Psoas muscle (tissue), 8 donors: ENCODE results near the gene SFXN3. TPM values are rescaled to one million over a fixed set of nuclear protein-coding genes. Genes with fewer than 3 reads are reported as not detected.

ENCODE experiments used
- ATAC-seq, 4 donors: fragments of 200-7000 bp; cut with Tn5 transposase; one replicate each; pipeline ENCODE4 v1.9.1; 2020; ENCODE audit warnings: moderate library complexity in 3 of 4, mild to moderate bottlenecking in 2 of 4
- DNase-seq, 2 donors: peaks; one replicate each; pipeline ENCODE4 v3.0.0-alpha.2; 2020
- H3K27ac ChIP-seq: fragments of 200-600 bp; one replicate; pipeline ENCODE4 v1.8.0; 2022
- H3K27me3 ChIP-seq, 3 donors: fragments of 200-600 bp in 1 of 3; one replicate each; pipeline versions ENCODE4 v1.6.1 to v1.8.0; 2013 to 2022; ENCODE audit warnings: low read length in 2 of 3, mild to moderate bottlenecking in 2 of 3, moderate library complexity in 1 of 3; ENCODE audit not compliant: insufficient read depth in 3 of 3
- H3K36me3 ChIP-seq, 2 donors: fragments of 200-600 bp in 1 of 2; one replicate each; pipeline versions ENCODE4 v1.6.1 to v1.8.0; 2013 to 2022; ENCODE audit warnings: low read depth in 1 of 2, mild to moderate bottlenecking in 1 of 2, moderate library complexity in 1 of 2; ENCODE audit not compliant: insufficient read depth in 1 of 2
- H3K4me1 ChIP-seq: fragments of 200-600 bp; one replicate; pipeline ENCODE4 v1.8.0; 2022
- H3K4me3 ChIP-seq: fragments of 200-600 bp; one replicate; pipeline ENCODE4 v1.8.0; 2022; ENCODE audit warnings: mild to moderate bottlenecking
- H3K9me3 ChIP-seq: fragments of 200-600 bp; one replicate; pipeline ENCODE4 v1.8.0; 2022
- CTCF ChIP-seq: fragments of 200-600 bp; IDR thresholded peaks from one replicate; pipeline ENCODE4 v1.8.0; 2022; ENCODE audit warnings: antibody characterized with exemption
- WGBS, 3 donors: extraction: QIAGEN DNeasy Blood & Tissue Kit; methylation state at CpG; one replicate each; pipeline versions ENCODE4 v1.1.6 to v1.1.7; 2013; 5-methylcytosine and 5-hydroxymethylcytosine counted together
- intact Hi-C, 2 donors: fragments of 100-400 bp; cut with DNase I; formaldehyde crosslinking; loops; one replicate each; pipeline versions ENCODE4 v1.11.0 to v1.14.2; 2022
- polyA plus RNA-seq, 3 donors: library from polyadenylated mRNA; stranded (reverse); fragments of 200-250 nt; gene quantifications; one replicate each; pipeline ENCODE4 v1.2.3, GENCODE V29; 2013
- total RNA-seq, 4 donors: library from RNA; stranded (reverse); fragmentation: NEBNext Ultra II Directional in 2 of 4; extraction: Animal tissue kit (Norgen Biotek cat#: 25700) in 2 of 4; gene quantifications; one replicate each; pipeline versions ENCODE4 v1.2.1 to v1.2.4, GENCODE V29; 2021 to 2023
- donor health status: healthy with polysubstance abuse.
- donor health status: DM: no; HTN: no; CAD: no; lungs with moderate emphysema.
- donor health status: Bipolar disorder and iron deficiency.
- donor health status: healthy.
- donor health status: DM: yes; HTN: yes; CAD: no.
- donor health status: DM: no; HTN: no; CAD: no.
- donor health status: DM: no; HTN: no; CAD: no.
- donor health status: DM: yes; HTN: yes; CAD: no.

Gene SFXN3
- total and polyA plus RNA-seq, 7 donors = 3.2 to 7.0 (median 4.9) TPM

GRCh38 chr10:101066896-101067355, 35.9 kb downstream of the SFXN3 start:
- Histone ChIP-seq H3K27ac (no peak overlapping the region), H3K27me3 (peaks cover 0 to 50% (median 0%) of the 10 kb centered on the region in 3 donors), H3K4me3 (peak overlapping the region; percentile 64), H3K9me3 (no peaks in the 10 kb centered on the region), H3K4me1 (peaks cover 33% of the 10 kb centered on the region), H3K36me3 (no peaks in the 10 kb centered on the region)
- TF ChIP-seq CTCF = no peak
- peak in 1 of 4 donors; percentile 12 for ATAC-seq
- WGBS, 3 donors = 0 to 1% (median 1%) methylated on average over 24 to 31 of the region's 31 CpGs
- no peak for DNase-seq
- intact Hi-C loops = loop anchor here in 1 of 2 donors (2.0 kb wide), 1 partner anchor 26 kb away; no protein-coding TSS in a partner anchor

GRCh38 chr10:101067356-101068083, 36.5 kb downstream of the SFXN3 start:
- intact Hi-C loops = loop anchor here in 1 of 2 donors (1.0 to 2.0 kb wide), 2 partner anchors 7 to 27 kb away; no protein-coding TSS in a partner anchor
- peak overlapping the region; percentile 64 for H3K4me3 ChIP-seq
- DNase-seq (peak; percentile 64 to 77), ATAC-seq (peak; percentile 70 to 89 (median 83))
- H3K27ac ChIP-seq = no peak overlapping the region
- H3K4me1 ChIP-seq = peaks cover 30% of the 10 kb centered on the region
- no peaks in the 10 kb centered on the region for H3K9me3 ChIP-seq
- peaks cover 0 to 55% (median 4%) of the 10 kb centered on the region in 3 donors for H3K27me3 ChIP-seq
- TF ChIP-seq CTCF = peak; percentile 94
- no peaks in the 10 kb centered on the region for H3K36me3 ChIP-seq
- WGBS, 3 donors = 0 to 1% (median 1%) methylated on average over 43 of the region's 43 CpGs

- ATAC-seq = no peak
- H3K4me3 ChIP-seq = no peak overlapping the region
- no peak overlapping the region for H3K27ac ChIP-seq
- no peaks in the 10 kb centered on the region for H3K9me3 ChIP-seq
- WGBS, 3 donors = 70 to 85% (median 79%) methylated on average over 5 of the region's 5 CpGs
- TF ChIP-seq CTCF = no peak
- intact Hi-C loops = no loop called here
- no peak for DNase-seq
- H3K4me1 ChIP-seq = peaks cover 16% of the 10 kb centered on the region
- H3K36me3 ChIP-seq = no peaks in the 10 kb centered on the region
- peaks cover 0 to 61% (median 7%) of the 10 kb centered on the region in 3 donors for H3K27me3 ChIP-seq
Measured at GRCh38 chr10:101069441-101069840, 38.4 kb downstream of the SFXN3 start.

GRCh38 chr10:101070098-101070497, 39.1 kb downstream of the SFXN3 start:
- intact Hi-C loops = loop anchor here in 1 of 2 donors (5.0 kb wide), 1 partner anchor 33 kb away; no protein-coding TSS in a partner anchor
- H3K4me3 ChIP-seq = no peak overlapping the region
- ATAC-seq = no peak
- no peak for TF ChIP-seq CTCF
- H3K9me3 ChIP-seq = no peaks in the 10 kb centered on the region
- no peak for DNase-seq
- H3K27me3 ChIP-seq = peaks cover 0 to 60% (median 7%) of the 10 kb centered on the region in 3 donors
- no peak overlapping the region for H3K27ac ChIP-seq
- no peaks in the 10 kb centered on the region for H3K36me3 ChIP-seq
- WGBS, 3 donors = 79 to 92% (median 81%) methylated on average over 3 of the region's 3 CpGs
- peaks cover 16% of the 10 kb centered on the region for H3K4me1 ChIP-seq
